NCI-H345 treated with DMSO at 0.1 percent for 48 hours (cell line): ENCODE data around the gene HTD2.
"Not testable (repeated sequence)": the region's sequence is repeated elsewhere in the genome, so short reads cannot be mapped to it uniquely, and the experiment has no call there.

Experiments used
- DNase-seq: peaks from one replicate; lab custom pipeline; 2025; ENCODE audit not compliant: unreplicated experiment; lab: John Stamatoyannopoulos, UW

HTD2 gene

DNA sequence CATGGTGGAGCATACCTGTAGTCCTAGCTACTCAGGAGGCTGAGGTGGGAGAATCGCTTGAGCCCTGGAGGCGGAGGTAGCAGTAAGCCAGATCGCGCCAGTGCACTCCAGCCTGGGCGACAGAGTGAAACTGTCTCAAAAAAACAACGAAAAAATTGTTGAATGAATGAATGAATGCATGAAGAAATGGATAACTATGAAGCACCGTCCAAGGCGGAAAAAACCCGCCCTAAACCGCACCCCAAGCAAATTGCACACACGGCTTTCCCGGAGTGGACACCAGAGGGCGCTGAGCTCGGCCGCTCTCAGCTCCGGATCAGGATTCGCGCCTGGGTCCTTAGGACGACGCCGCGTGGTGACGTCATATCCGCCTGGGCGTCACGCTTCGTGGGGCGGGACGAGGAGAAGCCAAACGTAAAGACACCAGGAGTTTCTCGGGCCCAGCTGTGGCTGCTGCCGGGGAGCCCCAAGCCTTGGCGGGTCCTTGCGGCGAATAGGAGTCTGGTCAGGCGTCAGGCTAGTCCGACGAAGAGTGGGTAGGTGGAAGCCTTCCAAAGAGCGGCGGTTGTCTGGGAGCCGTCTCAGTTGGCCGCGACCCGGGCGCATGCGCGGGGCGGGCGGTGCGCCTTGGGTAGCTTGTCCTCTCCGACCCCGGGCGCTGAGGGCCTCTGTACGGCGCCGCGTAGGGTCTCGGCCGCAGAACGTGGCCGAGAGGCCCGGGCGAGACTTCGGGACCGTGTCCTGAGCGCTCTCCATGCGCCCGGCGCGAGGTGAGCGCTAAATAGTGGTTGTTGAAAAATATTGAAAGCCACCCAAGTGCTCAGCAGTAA, at the start of gene HTD2, which contains the start of gene RPP14:
TSS of gene HTD2 (plus strand) at position 639 of the 830 bp plus-strand sequence. CDS start 11,094 bp downstream, outside the sequence.
TSS of gene RPP14 (plus strand) at position 364 of the 830 bp plus-strand sequence. CDS start 4,085 bp downstream, outside the sequence.
- peak; percentile 82 for DNase-seq

DNA sequence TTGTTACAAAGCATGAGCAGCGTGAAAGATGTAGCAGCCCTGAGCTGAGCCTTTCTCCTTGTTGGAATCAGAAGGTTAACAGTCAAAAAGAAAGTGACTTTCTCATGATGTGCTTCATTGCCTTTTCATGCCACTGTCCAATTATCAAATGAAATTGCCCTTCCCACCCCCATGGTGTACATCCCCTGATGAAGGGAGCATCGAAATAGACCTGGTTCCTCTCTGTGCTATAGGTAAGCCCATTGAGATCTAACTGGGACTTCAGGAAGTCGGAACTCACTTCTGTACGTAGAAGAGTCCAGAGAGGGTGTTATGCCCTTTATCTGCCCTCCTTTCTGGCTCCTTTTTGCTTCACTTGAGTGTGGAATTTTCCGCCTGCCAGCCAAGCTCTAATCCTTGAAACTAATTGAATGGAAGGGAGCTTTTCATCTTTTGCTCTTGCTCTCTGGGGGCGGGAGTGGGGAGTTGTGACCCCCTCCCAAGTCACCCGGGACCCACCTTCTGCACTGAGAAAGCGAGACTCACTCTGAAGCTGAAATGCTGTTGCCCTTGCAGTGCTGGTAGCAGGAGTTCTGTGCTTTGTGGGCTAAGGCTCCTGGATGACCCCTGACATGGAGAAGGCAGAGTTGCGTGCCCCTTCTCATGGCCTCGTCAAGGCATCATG, 47.8 kb upstream of the HTD2 start:
- DNase-seq = no peak

DNA sequence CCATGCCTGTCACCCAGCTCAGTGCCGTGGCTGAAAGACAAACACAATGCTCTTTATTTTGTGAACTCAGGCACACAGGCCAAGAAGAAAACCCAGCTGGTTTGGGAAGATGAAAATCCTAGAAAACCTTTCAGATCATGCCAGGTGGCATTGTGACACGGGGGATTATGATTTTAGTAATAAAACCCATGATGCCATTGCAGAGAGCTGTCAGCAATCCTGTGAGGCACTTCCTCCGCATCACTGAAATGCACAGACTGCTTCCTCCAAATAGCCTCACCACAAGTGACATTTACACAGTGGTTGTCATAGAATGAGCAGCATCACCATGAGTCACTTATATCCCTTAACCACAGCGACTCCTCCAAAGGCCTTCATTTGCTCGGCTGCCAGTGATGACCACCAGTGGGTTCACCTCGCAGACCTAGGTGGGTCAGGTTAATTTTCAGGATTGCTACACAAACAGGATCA, 46.0 kb upstream of the HTD2 start:
- no peak for DNase-seq

DNA sequence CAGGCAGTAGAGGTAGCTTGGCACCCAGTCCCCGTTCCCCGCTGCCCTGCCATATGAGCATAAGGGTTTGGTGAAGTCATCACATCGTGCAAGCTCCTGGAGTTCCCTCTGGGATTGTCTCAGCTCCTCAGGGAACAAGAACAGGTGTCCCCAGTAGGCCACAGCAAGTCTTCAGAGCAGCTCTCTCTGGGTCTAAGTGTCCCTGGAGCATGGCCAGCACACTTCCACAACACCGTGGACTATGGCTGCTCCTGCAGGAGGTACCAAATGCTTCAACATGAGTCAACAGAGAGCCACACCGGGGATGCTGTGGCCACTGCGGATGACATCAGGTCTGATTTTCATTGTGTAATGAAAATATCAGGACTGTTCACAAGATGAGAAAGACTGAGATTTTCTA, 45.6 kb upstream of the HTD2 start:
- no peak for DNase-seq

DNA sequence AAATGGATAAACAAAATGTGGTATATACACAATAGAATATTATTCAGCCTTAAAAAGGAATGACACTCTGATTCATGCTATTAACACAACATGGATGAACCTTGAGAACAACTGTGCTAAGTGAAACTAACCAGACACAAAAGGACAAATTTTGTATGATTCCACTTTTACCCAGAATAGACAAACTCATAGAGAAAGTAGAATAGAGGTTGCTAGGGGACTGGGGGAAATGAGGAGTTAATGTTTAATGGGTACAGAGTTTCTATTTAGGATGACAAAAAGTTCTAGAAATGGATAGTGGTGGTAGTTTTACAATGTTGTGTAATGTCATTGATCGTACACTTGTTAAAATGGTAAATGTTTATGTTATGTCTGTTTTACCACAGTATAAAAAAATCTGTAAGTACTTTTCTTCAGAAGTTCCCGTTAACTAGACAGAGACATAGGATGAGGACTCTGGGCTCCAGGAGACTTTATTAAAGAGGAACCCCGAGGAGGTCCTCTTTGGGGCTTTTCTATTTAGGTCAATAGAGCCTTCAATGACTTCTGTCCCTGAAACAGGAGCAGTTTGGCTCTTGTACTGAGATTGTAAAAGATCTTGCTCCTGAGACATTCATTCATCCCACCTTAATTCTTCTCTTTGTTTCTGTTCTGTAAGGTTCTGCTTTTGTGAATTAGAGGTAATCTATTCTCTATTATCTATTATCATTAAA, 44.2 kb upstream of the HTD2 start:
- DNase-seq = no peak

DNA sequence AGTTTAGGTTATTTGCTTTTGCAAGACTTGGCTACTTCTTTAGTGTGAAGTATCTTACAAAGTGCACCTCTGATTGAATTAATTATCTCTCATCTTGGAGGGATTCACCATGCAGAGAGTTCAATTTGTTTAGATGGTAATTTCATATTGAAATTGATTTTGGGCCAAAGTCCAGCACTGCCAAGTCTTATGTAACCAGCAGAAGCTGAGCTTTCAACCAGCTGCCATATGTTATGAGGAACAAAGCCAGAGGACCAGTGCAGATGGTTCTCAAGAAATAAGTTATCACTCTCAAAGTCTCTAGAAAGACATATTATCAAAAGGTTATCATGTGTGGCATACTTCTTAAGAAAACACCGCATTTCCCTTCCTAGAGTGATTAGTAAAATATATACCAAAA, 39.7 kb upstream of the HTD2 start:
- DNase-seq = no peak

DNA sequence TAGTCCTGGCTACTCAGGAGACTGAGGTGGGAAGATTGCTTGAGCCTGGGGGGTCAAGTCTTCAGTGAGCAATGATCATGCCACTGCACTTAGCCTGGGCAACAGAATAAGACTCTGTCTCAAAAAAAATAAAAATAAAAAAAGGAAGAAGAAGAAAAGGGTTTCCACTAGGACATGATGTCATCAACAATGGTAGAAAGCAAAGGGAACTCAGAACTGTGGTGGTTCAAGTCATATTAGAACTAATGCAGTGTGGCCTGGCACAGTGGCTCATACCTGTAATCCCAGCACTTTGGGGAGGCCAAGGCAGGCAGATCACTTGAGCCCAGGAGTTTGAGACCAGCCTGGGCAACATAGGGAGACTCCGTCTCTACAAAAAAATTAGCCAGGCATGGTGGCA, 38.8 kb upstream of the HTD2 start:
- DNase-seq = not testable (repeated sequence)

DNA sequence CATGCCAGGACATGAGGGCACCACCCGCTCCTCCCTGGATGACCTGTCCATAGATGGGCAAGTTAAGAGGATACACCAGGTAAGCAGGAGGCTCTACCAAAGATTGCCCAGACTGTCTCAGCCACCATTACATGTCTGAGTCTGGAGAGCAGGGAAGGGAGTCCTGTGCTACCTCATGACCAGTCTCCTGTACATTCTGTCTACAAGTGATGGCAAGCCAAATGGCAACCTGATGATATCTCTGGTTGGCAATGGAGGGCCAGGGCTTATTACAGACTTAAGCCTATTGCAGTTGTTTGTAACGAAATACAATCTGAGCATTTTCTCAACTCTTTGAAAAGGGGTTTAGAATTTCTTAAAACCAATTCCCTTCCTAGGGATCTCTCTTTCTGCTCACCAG, 37.0 kb upstream of the HTD2 start:
- DNase-seq = no peak

DNA sequence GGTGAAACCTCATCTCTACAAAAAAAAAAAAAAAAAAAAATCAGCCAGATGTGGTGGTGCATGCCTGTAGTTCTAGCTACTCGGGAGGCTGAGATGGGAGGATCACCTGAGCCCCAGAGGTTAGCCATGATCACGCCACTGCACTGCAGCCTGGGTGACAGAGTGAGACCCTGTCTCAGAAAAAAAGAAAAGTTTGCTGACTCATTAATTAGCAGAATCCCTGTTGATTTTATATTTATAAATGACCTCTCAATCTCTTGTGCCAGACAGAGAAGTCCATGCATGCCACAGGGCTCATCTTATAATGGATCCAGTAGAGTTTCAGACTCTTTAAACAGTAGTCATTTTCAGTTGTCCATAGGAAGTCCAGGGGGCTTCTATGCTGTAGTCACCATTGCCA, 35.8 kb upstream of the HTD2 start:
- no peak for DNase-seq

DNA sequence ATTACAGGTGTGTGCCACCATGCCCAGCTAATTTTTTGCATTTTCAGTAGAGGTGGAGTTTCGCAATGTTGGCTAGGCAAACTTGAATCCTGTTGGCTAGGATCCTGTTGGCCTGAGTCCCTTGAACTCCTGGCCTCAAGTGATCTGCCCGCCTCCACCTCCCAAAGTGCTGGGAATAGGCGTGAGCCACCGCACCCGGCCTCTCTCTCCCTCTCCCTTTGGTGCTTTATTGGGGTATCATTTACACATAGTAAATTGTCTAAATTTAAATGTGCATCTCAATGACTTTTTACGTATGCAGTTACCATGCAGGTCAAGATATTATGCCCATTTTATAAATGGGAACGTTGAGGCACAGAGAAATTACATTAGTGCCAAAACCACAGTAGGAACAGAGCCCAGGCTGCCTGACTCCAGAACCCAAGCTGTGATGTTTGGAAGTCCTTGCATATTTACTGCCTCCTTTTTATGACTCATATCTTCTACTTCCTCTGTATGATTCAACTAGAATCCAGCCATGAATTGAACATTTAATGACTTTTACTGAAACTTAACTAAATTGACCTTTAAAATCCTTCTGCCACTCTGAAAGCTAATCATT, 34.3 kb upstream of the HTD2 start:
- DNase-seq = no peak

DNA sequence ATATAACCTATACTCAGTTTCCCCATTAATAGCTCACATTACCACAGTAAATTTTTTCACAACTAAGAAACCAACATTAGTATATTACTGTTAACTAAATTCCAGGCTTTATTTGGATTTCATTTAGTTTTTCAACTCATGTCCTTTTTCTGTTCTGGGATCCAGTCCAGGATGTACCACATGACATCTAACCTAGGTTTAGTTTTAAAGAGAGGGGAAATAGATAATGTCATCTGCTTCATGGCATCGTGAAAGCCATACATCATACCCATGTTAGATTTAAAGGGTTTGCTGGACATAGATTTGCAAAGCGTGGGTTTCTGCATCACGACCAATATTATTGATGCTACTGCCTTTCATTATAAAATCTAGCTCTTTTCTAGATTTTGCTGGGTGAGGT, 33.4 kb upstream of the HTD2 start:
- DNase-seq = no peak

DNA sequence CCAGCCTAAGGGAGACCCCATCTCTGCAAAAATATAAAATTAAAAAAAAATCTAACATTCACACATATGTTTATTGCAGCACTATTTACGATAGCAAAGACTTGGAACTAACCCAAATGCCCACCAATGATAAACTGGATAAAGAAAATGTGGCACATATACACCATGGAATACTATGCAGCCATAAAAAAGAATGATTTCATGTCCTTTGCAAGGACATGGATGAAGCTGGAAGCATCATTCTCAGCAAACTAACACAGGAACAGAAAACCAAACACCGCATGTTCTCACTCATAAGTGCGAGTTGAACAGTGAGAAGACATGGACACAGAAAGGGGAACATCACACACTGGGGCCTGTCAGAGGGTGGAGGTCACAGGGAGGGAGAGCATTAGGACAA, 33.0 kb upstream of the HTD2 start:
- DNase-seq = not testable (repeated sequence)

DNA sequence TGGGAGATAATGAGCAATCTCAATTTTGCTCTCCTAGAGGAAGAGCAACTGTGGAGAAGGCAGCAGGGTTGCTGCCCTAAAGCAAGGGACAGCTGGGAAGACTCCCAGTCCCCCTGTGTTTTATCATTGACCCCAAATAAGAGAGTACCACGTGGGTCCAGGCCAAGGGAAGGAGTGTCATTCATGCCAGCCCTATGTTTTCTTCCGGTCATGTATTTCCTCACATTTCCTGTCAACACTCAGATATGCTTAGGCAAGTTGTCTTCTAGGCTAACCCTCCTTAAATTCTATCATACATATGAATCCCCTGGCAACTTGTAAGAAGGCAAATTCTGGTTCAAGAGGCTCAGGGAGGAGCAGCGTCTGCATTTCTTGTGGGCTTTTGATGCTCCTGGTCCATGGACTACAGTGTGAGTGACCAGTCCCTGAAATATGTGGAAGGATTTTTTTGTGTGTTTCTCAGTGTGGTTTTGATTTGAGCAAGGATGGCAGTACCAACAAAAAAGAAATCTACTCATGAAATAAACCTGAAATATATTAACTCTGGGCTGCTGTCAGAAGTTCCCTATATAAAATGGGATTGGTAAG, 32.2 kb upstream of the HTD2 start:
- DNase-seq = no peak

DNA sequence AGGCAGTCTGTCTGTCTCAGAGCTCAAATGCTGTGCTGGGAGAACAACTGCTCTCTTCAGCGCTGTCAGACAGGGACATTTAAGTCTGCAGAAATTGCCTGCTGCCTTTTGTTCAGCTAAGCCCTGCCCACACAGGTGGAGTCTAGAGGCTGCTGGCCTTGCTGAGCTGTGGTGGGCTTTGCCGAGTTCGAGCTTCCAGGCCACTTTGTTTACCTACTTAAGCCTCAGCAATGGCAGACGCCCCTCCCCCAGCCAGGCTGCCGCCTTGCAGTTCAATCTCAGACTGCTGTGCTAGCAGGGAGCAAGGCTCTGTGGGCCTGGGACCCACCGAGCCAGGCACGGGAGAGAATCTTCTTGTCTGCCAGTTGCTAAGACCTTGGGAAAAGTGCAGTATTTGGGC, 25.3 kb upstream of the HTD2 start:
- no peak for DNase-seq

DNA sequence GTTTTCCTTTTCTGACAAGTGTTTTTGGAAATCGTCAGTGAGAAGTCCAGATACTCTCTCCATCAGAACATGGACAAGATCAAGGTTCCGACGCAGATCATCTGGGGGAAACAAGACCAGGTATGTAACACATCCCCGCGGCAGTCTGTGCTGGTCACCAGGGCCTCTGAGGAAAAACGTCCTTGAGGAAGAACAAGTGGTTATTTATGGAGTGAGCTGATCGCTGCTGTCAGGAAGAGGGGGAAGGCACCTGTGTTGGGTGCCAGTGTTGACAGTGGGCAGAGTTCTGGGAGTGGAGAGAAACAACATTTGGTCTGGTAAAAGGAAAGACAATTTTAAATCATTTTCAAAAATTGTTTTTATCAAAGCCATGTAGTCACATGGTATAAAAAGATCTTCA, 21.0 kb upstream of the HTD2 start:
- DNase-seq = no peak

DNA sequence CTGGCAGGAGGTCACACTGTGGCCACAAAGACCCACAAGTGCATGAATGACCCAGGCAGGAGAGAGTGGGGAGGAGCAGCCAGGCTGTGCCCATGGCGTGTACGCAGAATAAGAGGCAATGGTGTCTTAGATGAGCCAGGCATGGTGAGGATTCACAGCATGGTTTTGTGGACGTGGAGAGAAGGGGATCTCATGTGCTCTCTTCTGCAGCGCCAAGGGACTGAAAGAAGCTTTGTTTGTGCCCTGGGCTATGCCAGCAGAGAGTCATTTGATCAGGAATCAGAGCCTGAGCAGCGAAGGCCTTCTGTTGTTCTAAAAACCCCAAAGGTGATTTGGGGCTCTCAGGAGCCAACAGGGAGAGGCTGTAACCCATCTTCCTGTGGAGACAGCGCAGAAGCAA, 19.0 kb upstream of the HTD2 start:
- DNase-seq = no peak

DNA sequence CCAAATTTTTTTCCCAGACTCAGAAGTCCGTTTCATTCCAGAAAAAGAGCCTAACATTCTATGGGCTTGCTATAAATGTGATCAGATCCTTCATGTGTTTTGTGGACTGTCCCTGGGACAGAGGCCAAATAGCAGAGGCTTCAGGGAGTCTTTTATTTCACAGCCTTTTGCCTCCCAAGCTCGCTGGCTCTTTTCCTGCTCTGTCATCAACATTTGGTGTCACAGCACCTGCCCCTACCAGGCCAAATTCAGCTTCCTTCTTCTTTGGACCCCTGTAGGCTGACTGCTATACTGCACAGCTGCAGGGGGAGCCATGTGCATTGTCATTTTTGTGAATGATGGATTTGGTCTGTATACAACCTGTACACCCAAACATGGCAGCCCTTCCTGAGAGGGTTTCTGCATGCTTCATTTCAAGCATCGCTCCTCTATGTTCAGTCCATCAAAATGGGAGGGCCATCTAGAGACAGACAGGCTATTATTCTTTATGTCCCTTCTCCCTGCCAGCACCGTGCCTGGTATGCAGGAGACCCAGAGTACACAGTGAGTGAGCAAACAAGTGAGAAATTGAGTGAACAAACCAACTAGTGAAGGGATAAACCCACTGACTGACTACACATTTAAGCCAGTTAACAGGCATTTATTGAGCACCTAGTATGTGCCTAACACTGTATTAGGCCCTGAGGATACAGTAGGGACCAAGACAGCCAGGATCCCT, 18.1 kb upstream of the HTD2 start:
- DNase-seq = no peak

DNA sequence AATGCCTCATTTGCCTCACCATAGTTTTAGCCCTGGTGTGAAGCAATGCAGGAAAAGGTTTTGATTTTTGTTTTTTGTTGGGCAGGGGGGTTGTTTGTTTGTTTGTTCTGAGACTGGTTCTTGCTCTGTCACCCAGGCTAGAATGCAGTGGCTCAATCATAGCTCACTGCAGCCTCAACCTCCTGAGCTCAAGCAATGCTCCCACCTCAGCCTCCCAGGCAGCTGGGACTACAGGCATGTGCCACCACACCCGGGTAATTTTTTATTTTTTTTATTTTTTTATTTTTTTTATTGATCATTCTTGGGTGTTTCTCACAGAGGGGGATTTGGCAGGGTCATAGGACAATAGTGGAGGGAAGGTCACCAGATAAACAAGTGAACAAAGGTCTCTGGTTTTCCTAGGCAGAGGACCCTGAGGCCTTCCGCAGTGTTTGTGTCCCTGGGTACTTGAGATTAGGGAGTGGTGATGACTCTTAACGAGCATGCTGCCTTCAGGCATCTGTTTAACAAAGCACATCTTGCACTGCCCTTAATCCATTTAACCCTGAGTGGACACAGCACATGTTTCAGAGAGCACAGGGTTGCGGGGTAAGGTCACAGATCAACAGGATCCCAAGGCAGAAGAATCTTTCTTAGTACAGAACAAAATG, 17.2 kb upstream of the HTD2 start:
- DNase-seq = not testable (repeated sequence)

DNA sequence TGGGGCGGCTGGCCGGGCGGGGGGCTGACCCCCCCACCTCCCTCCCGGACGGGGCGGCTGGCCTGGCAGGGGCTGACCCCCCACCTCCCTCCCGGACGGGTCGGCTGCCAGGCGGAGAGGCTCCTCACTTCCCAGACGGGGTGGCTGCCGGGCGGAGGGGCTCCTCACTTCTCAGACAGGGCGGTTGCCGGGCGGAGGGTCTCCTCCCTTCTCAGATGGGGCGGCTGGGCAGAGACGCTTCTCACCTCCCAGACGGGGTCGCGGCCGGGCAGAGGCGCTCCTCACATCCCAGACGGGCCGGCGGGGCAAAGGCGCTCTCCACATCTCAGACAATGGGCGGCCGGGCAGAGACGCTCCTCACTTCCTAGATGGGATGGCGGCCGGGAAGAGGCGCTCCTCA, 15.9 kb upstream of the HTD2 start:
- DNase-seq = not testable (repeated sequence)
